GM23338 (cell line): ENCODE measurements around the gene ANGPTL2. TPM values are rescaled to one million over a fixed set of nuclear protein-coding genes. Genes with fewer than 3 reads are reported as not detected.

ENCODE experiments used
- ATAC-seq: fragments of 200-7000 bp; cut with Tn5 transposase; 3 replicates; pipeline ENCODE4 v1.9.1; 2020
- DNase-seq: peaks from one replicate; pipeline ENCODE4 v3.0.0-alpha.2; 2015; ENCODE audit warnings: low spot score
- H2AFZ ChIP-seq: fragments of 200-600 bp; sonication (generic); 2 replicates; pipeline ENCODE4 v1.8.0; 2016; ENCODE audit warnings: antibody characterized with exemption, mild to moderate bottlenecking, moderate library complexity
- H3F3A ChIP-seq: fragments of 200-600 bp; sonication (generic); replicated peaks from 2 replicates; pipeline ENCODE4 v1.8.0; 2017; ENCODE audit warnings: antibody characterized with exemption, mixed run types, low read depth
- H3K27ac ChIP-seq: fragments of 200-600 bp; sonication (generic); 2 replicates; pipeline ENCODE4 v1.6.1; 2016; ENCODE audit warnings: low read depth
- H3K27me3 ChIP-seq: fragments of 200-600 bp; sonication (generic); 2 replicates; pipeline ENCODE4 v1.8.0; 2016; ENCODE audit warnings: mild to moderate bottlenecking, mixed run types, moderate library complexity; ENCODE audit not compliant: insufficient read depth
- H3K36me3 ChIP-seq: fragments of 200-600 bp; sonication (generic); 2 replicates; pipeline ENCODE4 v1.8.0; 2016; ENCODE audit warnings: mild to moderate bottlenecking; ENCODE audit not compliant: insufficient read depth
- H3K4me1 ChIP-seq: fragments of 200-600 bp; sonication (generic); 2 replicates; pipeline ENCODE4 v1.8.0; 2016; ENCODE audit warnings: mild to moderate bottlenecking, moderate library complexity; ENCODE audit not compliant: insufficient read depth
- H3K4me2 ChIP-seq: fragments of 200-600 bp; sonication (generic); 2 replicates; pipeline ENCODE4 v1.7.1; 2017; ENCODE audit warnings: mixed run types
- H3K4me3 ChIP-seq: fragments of 200-600 bp; sonication (generic); 2 replicates; pipeline ENCODE4 v1.6.1; 2016; ENCODE audit warnings: mixed run types
- H3K79me2 ChIP-seq: fragments of 200-600 bp; sonication (generic); replicated peaks from 2 replicates; pipeline ENCODE4 v1.8.0; 2017; ENCODE audit warnings: mild to moderate bottlenecking; ENCODE audit not compliant: insufficient read depth
- H3K9me2 ChIP-seq: fragments of 200-600 bp; sonication (generic); 2 replicates; pipeline ENCODE4 v1.8.0; 2017; ENCODE audit not compliant: insufficient read depth
- H4K20me1 ChIP-seq: fragments of 200-600 bp; sonication (generic); replicated peaks from 2 replicates; pipeline ENCODE4 v1.8.0; 2017; ENCODE audit warnings: mild to moderate bottlenecking; ENCODE audit not compliant: insufficient read depth
- H3K27ac Mint-ChIP-seq: 2 replicates; pipeline ENCODE4 v1.8.0; 2020; ENCODE audit warnings: inconsistent platforms, mild to moderate bottlenecking, moderate library complexity, mixed read lengths
- H3K27me3 Mint-ChIP-seq: 3 replicates; pipeline ENCODE4 v1.8.0; 2022; ENCODE audit warnings: low read depth, mild to moderate bottlenecking, moderate library complexity, mixed read lengths, inconsistent platforms; ENCODE audit not compliant: insufficient read depth, poor library complexity
- H3K36me3 Mint-ChIP-seq: 3 replicates; pipeline ENCODE4 v1.8.0; 2021; ENCODE audit warnings: low read depth, mild to moderate bottlenecking, inconsistent platforms, moderate library complexity, mixed read lengths
- H3K4me1 Mint-ChIP-seq: 3 replicates; pipeline ENCODE4 v1.8.0; 2020; ENCODE audit warnings: mild to moderate bottlenecking, inconsistent platforms, mixed read lengths
- H3K4me3 Mint-ChIP-seq: 3 replicates; pipeline ENCODE4 v1.8.0; 2021; ENCODE audit warnings: moderate library complexity, mild to moderate bottlenecking, inconsistent platforms, mixed read lengths
- H3K9me3 Mint-ChIP-seq: 3 replicates; pipeline ENCODE4 v1.8.0; 2020; ENCODE audit warnings: moderate library complexity, mild to moderate bottlenecking, inconsistent platforms, mixed read lengths
- ETS1 ChIP-seq: IDR thresholded peaks from 2 replicates; pipeline ENCODE4 v1.6.1; 2016; ENCODE audit warnings: antibody characterized with exemption
- EZH2 ChIP-seq: fragments of 200-600 bp; sonication (generic); IDR thresholded peaks from one replicate; pipeline ENCODE4 v1.8.0; 2017; ENCODE audit warnings: antibody characterized with exemption, mild to moderate bottlenecking, low read depth; ENCODE audit not compliant: unreplicated experiment
- EZH2phosphoT487 ChIP-seq: fragments of 200-600 bp; sonication (generic); IDR thresholded peaks from one replicate; pipeline ENCODE4 v1.8.1; 2018; ENCODE audit warnings: antibody characterized with exemption; ENCODE audit not compliant: unreplicated experiment
- JUNB ChIP-seq: IDR thresholded peaks from one replicate; pipeline ENCODE4 v1.6.1; 2016; ENCODE audit warnings: antibody characterized with exemption; ENCODE audit not compliant: unreplicated experiment
- NANOG ChIP-seq: IDR thresholded peaks from 2 replicates; pipeline ENCODE4 v1.6.1; 2016; ENCODE audit warnings: antibody characterized with exemption, borderline replicate concordance
- POLR2AphosphoS5 ChIP-seq: IDR thresholded peaks from 2 replicates; pipeline ENCODE4 v1.6.1; 2016; ENCODE audit warnings: antibody characterized with exemption, low read depth
- STAT1 ChIP-seq: IDR thresholded peaks from one replicate; pipeline ENCODE4 v1.6.1; 2016; ENCODE audit warnings: antibody characterized with exemption; ENCODE audit not compliant: unreplicated experiment
- polyA plus RNA-seq: library from polyadenylated mRNA; unstranded; fragments of >200 nt; fragmentation: Nextera tagmentation; extraction: Ambion mirVana; gene quantifications from 2 replicates; pipeline ENCODE4 v1.2.1, GENCODE V29; 2016
- total RNA-seq: library from RNA; depleted of rRNA; stranded (reverse); fragments of >200 nt; shearing (Covaris generic); gene quantifications from 2 replicates; pipeline ENCODE4 v1.2.3, GENCODE V29; 2014
- TF ChIP-seq, protein P1 (sequence below): fragments of 250-450 bp; sonication (Bioruptor Pico); IDR thresholded peaks from 2 replicates; pipeline ENCODE4 v1.5.0; 2020; ENCODE audit warnings: mild to moderate bottlenecking, moderate library complexity

ANGPTL2 gene
- total and polyA plus RNA-seq, 2 experiments from 2014 or later, result 2.9 to 5.2 TPM

GRCh38 chr9:127166111-127166510, 43.7 kb upstream of the ANGPTL2 start (continued):
- TF ChIP-seq ETS1, result no peak
- no peak for TF ChIP-seq EZH2phosphoT487
- no peak for TF ChIP-seq EZH2
- TF ChIP-seq STAT1, result no peak
- TF ChIP-seq POLR2AphosphoS5, result no peak
- no peak for TF ChIP-seq JUNB
- TF ChIP-seq, protein P1, sequence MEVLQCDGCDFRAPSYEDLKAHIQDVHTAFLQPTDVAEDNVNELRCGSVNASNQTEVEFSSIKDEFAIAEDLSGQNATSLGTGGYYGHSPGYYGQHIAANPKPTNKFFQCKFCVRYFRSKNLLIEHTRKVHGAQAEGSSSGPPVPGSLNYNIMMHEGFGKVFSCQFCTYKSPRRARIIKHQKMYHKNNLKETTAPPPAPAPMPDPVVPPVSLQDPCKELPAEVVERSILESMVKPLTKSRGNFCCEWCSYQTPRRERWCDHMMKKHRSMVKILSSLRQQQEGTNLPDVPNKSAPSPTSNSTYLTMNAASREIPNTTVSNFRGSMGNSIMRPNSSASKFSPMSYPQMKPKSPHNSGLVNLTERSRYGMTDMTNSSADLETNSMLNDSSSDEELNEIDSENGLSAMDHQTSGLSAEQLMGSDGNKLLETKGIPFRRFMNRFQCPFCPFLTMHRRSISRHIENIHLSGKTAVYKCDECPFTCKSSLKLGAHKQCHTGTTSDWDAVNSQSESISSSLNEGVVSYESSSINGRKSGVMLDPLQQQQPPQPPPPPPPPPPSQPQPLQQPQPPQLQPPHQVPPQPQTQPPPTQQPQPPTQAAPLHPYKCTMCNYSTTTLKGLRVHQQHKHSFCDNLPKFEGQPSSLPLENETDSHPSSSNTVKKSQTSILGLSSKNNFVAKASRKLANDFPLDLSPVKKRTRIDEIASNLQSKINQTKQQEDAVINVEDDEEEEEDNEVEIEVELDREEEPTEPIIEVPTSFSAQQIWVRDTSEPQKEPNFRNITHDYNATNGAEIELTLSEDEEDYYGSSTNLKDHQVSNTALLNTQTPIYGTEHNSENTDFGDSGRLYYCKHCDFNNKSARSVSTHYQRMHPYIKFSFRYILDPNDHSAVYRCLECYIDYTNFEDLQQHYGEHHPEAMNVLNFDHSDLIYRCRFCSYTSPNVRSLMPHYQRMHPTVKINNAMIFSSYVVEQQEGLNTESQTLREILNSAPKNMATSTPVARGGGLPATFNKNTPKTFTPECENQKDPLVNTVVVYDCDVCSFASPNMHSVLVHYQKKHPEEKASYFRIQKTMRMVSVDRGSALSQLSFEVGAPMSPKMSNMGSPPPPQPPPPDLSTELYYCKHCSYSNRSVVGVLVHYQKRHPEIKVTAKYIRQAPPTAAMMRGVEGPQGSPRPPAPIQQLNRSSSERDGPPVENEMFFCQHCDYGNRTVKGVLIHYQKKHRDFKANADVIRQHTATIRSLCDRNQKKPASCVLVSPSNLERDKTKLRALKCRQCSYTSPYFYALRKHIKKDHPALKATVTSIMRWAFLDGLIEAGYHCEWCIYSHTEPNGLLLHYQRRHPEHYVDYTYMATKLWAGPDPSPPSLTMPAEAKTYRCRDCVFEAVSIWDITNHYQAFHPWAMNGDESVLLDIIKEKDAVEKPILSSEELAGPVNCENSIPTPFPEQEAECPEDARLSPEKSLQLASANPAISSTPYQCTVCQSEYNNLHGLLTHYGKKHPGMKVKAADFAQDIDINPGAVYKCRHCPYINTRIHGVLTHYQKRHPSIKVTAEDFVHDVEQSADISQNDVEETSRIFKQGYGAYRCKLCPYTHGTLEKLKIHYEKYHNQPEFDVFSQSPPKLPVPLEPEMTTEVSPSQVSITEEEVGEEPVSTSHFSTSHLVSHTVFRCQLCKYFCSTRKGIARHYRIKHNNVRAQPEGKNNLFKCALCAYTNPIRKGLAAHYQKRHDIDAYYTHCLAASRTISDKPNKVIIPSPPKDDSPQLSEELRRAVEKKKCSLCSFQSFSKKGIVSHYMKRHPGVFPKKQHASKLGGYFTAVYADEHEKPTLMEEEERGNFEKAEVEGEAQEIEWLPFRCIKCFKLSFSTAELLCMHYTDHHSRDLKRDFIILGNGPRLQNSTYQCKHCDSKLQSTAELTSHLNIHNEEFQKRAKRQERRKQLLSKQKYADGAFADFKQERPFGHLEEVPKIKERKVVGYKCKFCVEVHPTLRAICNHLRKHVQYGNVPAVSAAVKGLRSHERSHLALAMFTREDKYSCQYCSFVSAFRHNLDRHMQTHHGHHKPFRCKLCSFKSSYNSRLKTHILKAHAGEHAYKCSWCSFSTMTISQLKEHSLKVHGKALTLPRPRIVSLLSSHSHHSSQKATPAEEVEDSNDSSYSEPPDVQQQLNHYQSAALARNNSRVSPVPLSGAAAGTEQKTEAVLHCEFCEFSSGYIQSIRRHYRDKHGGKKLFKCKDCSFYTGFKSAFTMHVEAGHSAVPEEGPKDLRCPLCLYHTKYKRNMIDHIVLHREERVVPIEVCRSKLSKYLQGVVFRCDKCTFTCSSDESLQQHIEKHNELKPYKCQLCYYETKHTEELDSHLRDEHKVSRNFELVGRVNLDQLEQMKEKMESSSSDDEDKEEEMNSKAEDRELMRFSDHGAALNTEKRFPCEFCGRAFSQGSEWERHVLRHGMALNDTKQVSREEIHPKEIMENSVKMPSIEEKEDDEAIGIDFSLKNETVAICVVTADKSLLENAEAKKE, result no peak

DNA sequence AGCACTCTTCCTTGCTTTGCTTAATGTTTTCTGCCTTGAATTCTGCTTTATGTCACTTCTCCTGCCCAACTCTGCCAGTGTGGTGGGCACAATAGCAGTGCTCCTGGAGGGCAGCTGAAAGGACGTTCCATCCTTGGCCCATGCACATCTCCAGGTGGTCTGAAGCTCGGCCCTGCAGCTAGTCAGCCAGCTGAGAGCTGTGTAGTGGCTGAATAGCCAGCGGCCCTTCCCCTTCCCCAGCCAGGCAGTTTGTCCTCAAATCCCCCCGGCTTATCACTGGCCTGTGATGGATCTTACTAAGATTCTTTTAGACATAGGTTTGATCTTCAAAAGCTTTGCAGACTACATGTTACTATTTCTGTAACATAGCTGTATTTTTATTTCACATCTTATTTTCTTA, 42.7 kb upstream of the ANGPTL2 start:
- Histone ChIP-seq H3K4me3 (no peak overlapping the region), H3K9me2 (no peaks in the 10 kb centered on the region), H3F3A (no peaks in the 10 kb centered on the region), H3K27me3 (no peaks in the 10 kb centered on the region), H3K27ac (no peak overlapping the region), H2AFZ (no peak overlapping the region), H3K4me1 (peaks cover 5% of the 10 kb centered on the region; the same call in 1 of the 2 replicates), H3K4me2 (no peak overlapping the region), H3K79me2 (no peaks in the 10 kb centered on the region), H3K36me3 (no peaks in the 10 kb centered on the region), H4K20me1 (no peaks in the 10 kb centered on the region; the same call in 1 of the 2 replicates)
- ATAC-seq (peak; percentile 77), DNase-seq (no peak)
- H3K36me3 Mint-ChIP-seq, result no peaks in the 10 kb centered on the region
- H3K4me1 Mint-ChIP-seq, result peaks cover 30% of the 10 kb centered on the region
- H3K27ac Mint-ChIP-seq, result no peak overlapping the region
- peaks cover 5% of the 10 kb centered on the region for H3K27me3 Mint-ChIP-seq
- H3K9me3 Mint-ChIP-seq, result no peaks in the 10 kb centered on the region
- no peak overlapping the region for H3K4me3 Mint-ChIP-seq
- TF ChIP-seq STAT1 (no peak), NANOG (no peak), EZH2 (no peak)
- TF ChIP-seq, protein P1, result no peak
